Adipocyte (in vitro differentiated cells): ENCODE measurements around the gene DNAH2.
A peak's percentile ranks its signal among the peaks of the same experiment; 100 is the strongest.

Experiments
- DNase-seq: peaks from one replicate; pipeline ENCODE4 v3.0.0-alpha.2; 2015; ENCODE audit warnings: low read depth
- H3K27me3 ChIP-seq: replicated peaks from 2 replicates; pipeline ENCODE4 v1.7.0; 2013; ENCODE audit warnings: mild to moderate bottlenecking, low read length, moderate library complexity; ENCODE audit not compliant: control insufficient read depth, insufficient read depth
- H3K36me3 ChIP-seq: 2 replicates; pipeline ENCODE4 v1.7.0; 2013; ENCODE audit warnings: low read length, mild to moderate bottlenecking, moderate library complexity; ENCODE audit not compliant: control insufficient read depth, insufficient read depth, severe bottlenecking
- H3K4me1 ChIP-seq: 2 replicates; pipeline ENCODE4 v1.7.0; 2013; ENCODE audit warnings: mild to moderate bottlenecking, low read length, moderate library complexity; ENCODE audit not compliant: control insufficient read depth, insufficient read depth
- H3K4me3 ChIP-seq: 2 replicates; pipeline ENCODE4 v1.7.0; 2013; ENCODE audit warnings: mild to moderate bottlenecking, low read length, moderate library complexity
- H3K9ac ChIP-seq: 2 replicates; pipeline ENCODE4 v1.7.0; 2013; ENCODE audit warnings: mild to moderate bottlenecking, low read length, moderate library complexity
- H3K9me3 ChIP-seq: 2 replicates; pipeline ENCODE4 v1.7.0; 2013; ENCODE audit warnings: mild to moderate bottlenecking, low read length, moderate library complexity; ENCODE audit not compliant: control insufficient read depth

Gene DNAH2

GRCh38 chr17:7844292-7845154 is 127.0 kb downstream of the DNAH2 start:
- H3K9ac ChIP-seq, result peak overlapping the region; percentile 96
- H3K4me1 ChIP-seq, result peaks cover 28% of the 10 kb centered on the region
- H3K4me3 ChIP-seq, result peak overlapping the region; percentile 95
- peak; percentile 98 for DNase-seq
- no peaks in the 10 kb centered on the region for H3K27me3 ChIP-seq
- H3K9me3 ChIP-seq, result no peaks in the 10 kb centered on the region
- H3K36me3 ChIP-seq, result peaks cover 14% of the 10 kb centered on the region

GRCh38 chr17:7845359-7846062 is 128.0 kb downstream of the DNAH2 start:
- peaks cover 19% of the 10 kb centered on the region for H3K4me1 ChIP-seq
- H3K9me3 ChIP-seq, result no peaks in the 10 kb centered on the region
- H3K9ac ChIP-seq, result peak overlapping the region; percentile 96
- H3K27me3 ChIP-seq, result no peaks in the 10 kb centered on the region
- DNase-seq, result no peak
- H3K4me3 ChIP-seq, result peak overlapping the region; percentile 95
- H3K36me3 ChIP-seq, result peaks cover 21% of the 10 kb centered on the region

GRCh38 chr17:7846063-7846735 is 128.7 kb downstream of the DNAH2 start:
- Histone ChIP-seq H3K27me3 (no peaks in the 10 kb centered on the region), H3K9me3 (no peaks in the 10 kb centered on the region), H3K4me3 (no peak overlapping the region), H3K9ac (no peak overlapping the region), H3K36me3 (peaks cover 28% of the 10 kb centered on the region), H3K4me1 (peaks cover 13% of the 10 kb centered on the region)
- DNase-seq, result no peak

- no peak overlapping the region for H3K4me3 ChIP-seq
- H3K4me1 ChIP-seq, result peaks cover 9% of the 10 kb centered on the region
- no peak overlapping the region for H3K9ac ChIP-seq
- no peaks in the 10 kb centered on the region for H3K27me3 ChIP-seq
- no peaks in the 10 kb centered on the region for H3K9me3 ChIP-seq
- H3K36me3 ChIP-seq, result peaks cover 34% of the 10 kb centered on the region
- no peak for DNase-seq
Measured at GRCh38 chr17:7846765-7847661, 129.5 kb downstream of the DNAH2 start.

- no peak for DNase-seq
- Histone ChIP-seq H3K4me3 (no peak overlapping the region), H3K27me3 (no peaks in the 10 kb centered on the region), H3K9ac (no peak overlapping the region), H3K36me3 (peaks cover 45% of the 10 kb centered on the region), H3K4me1 (peaks cover 9% of the 10 kb centered on the region), H3K9me3 (no peaks in the 10 kb centered on the region)
Measured at GRCh38 chr17:7848131-7848579, 130.6 kb downstream of the DNAH2 start.

- Histone ChIP-seq H3K36me3 (peaks cover 48% of the 10 kb centered on the region), H3K27me3 (no peaks in the 10 kb centered on the region), H3K9me3 (no peaks in the 10 kb centered on the region), H3K4me3 (no peak overlapping the region), H3K9ac (no peak overlapping the region), H3K4me1 (peaks cover 9% of the 10 kb centered on the region)
- DNase-seq, result no peak
Measured at GRCh38 chr17:7848739-7849129, 131.2 kb downstream of the DNAH2 start.

GRCh38 chr17:7849130-7849750 is 131.7 kb downstream of the DNAH2 start:
- H3K27me3 ChIP-seq, result no peaks in the 10 kb centered on the region
- no peak overlapping the region for H3K9ac ChIP-seq
- H3K36me3 ChIP-seq, result peaks cover 48% of the 10 kb centered on the region
- DNase-seq, result no peak
- H3K9me3 ChIP-seq, result no peaks in the 10 kb centered on the region
- peaks cover 9% of the 10 kb centered on the region for H3K4me1 ChIP-seq
- H3K4me3 ChIP-seq, result no peak overlapping the region

GRCh38 chr17:7849751-7850504 is 132.4 kb downstream of the DNAH2 start:
- Histone ChIP-seq H3K4me3 (no peak overlapping the region), H3K27me3 (no peaks in the 10 kb centered on the region), H3K9ac (peak overlapping the region; percentile 1), H3K4me1 (peaks cover 9% of the 10 kb centered on the region), H3K9me3 (no peaks in the 10 kb centered on the region), H3K36me3 (peaks cover 48% of the 10 kb centered on the region)
- no peak for DNase-seq

- H3K9me3 ChIP-seq, result no peaks in the 10 kb centered on the region
- H3K9ac ChIP-seq, result peak overlapping the region; percentile 13
- peaks cover 48% of the 10 kb centered on the region for H3K36me3 ChIP-seq
- H3K4me1 ChIP-seq, result peaks cover 9% of the 10 kb centered on the region
- DNase-seq, result no peak
- no peaks in the 10 kb centered on the region for H3K27me3 ChIP-seq
- H3K4me3 ChIP-seq, result no peak overlapping the region
Measured at GRCh38 chr17:7850701-7851437, 133.3 kb downstream of the DNAH2 start.
